Measurements from ENCODE around the gene ASTE1. TPM values are rescaled to one million over a fixed set of nuclear protein-coding genes. Genes with fewer than 3 reads are reported as not detected.

Gene ASTE1
- 2.8 and 3.9 TPM in 2 replicates for total RNA-seq

DNA sequence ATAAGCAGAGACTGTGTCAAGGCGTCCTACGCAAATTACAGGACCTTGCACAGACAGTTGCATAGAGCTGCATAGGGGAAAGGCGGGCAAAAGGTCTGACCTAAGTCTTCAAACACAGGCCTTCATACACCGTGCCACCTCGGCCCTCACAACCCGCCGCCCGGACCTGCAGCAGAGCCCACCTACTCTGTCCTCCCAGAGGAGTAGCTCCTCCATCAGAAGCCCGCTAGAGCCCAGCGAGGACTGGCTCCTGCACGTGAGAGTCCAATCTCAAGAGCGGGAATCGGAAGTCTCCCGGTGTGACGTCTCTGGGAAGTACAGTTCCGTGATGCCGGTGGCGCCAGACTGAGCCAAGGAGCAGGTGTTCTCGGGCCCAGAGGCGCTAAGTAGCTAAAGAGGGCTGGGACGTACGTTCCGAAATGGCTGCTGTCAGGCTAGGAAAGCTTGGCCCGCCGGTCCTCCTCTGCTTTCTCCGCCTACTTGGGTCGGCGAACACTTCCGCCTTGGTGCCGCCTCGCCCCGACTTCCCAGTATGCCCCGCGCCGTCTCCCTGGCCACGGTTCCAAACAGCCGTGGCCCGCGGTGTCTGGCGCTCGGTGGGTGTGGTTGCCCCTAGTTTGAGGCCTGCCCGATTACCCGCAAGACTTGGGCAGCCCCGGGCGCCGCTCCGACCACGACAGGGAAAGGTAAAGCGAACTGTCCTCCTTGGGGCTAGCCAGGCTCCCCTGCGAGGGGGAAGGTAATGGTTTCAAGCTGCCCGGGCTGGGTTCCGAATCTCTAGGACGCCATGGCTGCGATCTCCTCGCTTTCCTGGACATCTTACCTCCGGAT is at the start of gene ASTE1, which contains the start of gene NEK11:
TSS of gene ASTE1 (minus strand) at position 505 of the 831 bp plus-strand sequence. CDS start 1,519 bp downstream, outside the sequence.
TSS of gene NEK11 (plus strand) at position 557 of the 831 bp plus-strand sequence. CDS start 2,832 bp downstream, outside the sequence.

Other genes with a start within 250 kb of the ASTE1 start
- gene ATP2C1, start 132.7 kb downstream of the ASTE1 start, total RNA-seq = 45.0 and 56.4 TPM in 2 replicates
- gene NEK11, start 52 bp upstream of the ASTE1 start, total RNA-seq = 0.32 and 2.2 TPM in 2 replicates

Data from epithelial cell of alveolus of lung (primary cell).